Coronary artery (tissue), 2 donors: ENCODE results near the gene CADPS.

ENCODE experiments used
- DNase-seq: peaks from one replicate; pipeline ENCODE4 v3.0.0-alpha.2; 2017; ENCODE audit warnings: low spot score
- H3K27ac ChIP-seq, 2 donors: fragments of 200-600 bp; sonication (generic); one replicate each; pipeline ENCODE4 v1.5.1; 2016 to 2019
- H3K4me3 ChIP-seq: fragments of 200-600 bp; sonication (generic); 2 replicates; pipeline ENCODE4 v1.5.1; 2016; ENCODE audit warnings: mild to moderate bottlenecking, moderate library complexity
- CTCF ChIP-seq: fragments of 200-600 bp; sonication (generic); IDR thresholded peaks from one replicate; pipeline ENCODE4 v1.5.1; 2019; ENCODE audit warnings: antibody characterized with exemption

Gene CADPS

GRCh38 chr3:62667714-62668113 is 207.5 kb downstream of the CADPS start:
- no peak for TF ChIP-seq CTCF
- Histone ChIP-seq H3K27ac (no peak overlapping the region), H3K4me3 (no peak overlapping the region)
- DNase-seq: no peak

GRCh38 chr3:62665627-62666437 is 209.4 kb downstream of the CADPS start:
- Histone ChIP-seq H3K27ac (no peak overlapping the region), H3K4me3 (no peak overlapping the region)
- no peak for TF ChIP-seq CTCF
- no peak for DNase-seq

- no peak overlapping the region for H3K4me3 ChIP-seq
- TF ChIP-seq CTCF: no peak
- DNase-seq: no peak
- no peak overlapping the region for H3K27ac ChIP-seq
These were observed 212.5 kb downstream of the CADPS start for GRCh38 chr3:62662677-62663076.

GRCh38 chr3:62659660-62660059 is 215.6 kb downstream of the CADPS start:
- DNase-seq: no peak
- TF ChIP-seq CTCF: no peak
- Histone ChIP-seq H3K4me3 (no peak overlapping the region), H3K27ac (no peak overlapping the region)

GRCh38 chr3:62655691-62656063 is 219.5 kb downstream of the CADPS start:
- no peak overlapping the region for H3K27ac ChIP-seq
- no peak overlapping the region for H3K4me3 ChIP-seq
- TF ChIP-seq CTCF: no peak
- DNase-seq: no peak

- DNase-seq: no peak
- Histone ChIP-seq H3K27ac (no peak overlapping the region), H3K4me3 (no peak overlapping the region)
- no peak for TF ChIP-seq CTCF
These were observed 220.0 kb downstream of the CADPS start for GRCh38 chr3:62655056-62655690.

GRCh38 chr3:62653796-62654195 is 221.4 kb downstream of the CADPS start:
- DNase-seq: no peak
- TF ChIP-seq CTCF: no peak
- no peak overlapping the region for H3K27ac ChIP-seq
- H3K4me3 ChIP-seq: no peak overlapping the region
